Retinal pigment epithelial cell (primary cell): ENCODE measurements around the gene UROC1.

ENCODE experiments used
- DNase-seq: peaks from one replicate; pipeline ENCODE4 v3.0.0-alpha.2; 2010; ENCODE audit warnings: low read depth
- H3K4me3 ChIP-seq: 2 replicates; pipeline ENCODE4 v1.5.1; 2011; ENCODE audit warnings: mild to moderate bottlenecking, low read length, control low read depth, moderate library complexity
- TF ChIP-seq, protein P1 (sequence below): conservative IDR thresholded peaks from 2 replicates; pipeline ENCODE4 v1.5.1; 2011; ENCODE audit warnings: low read depth, low read length, control low read depth, inconsistent platforms

The UROC1 gene

GRCh38 chr3:126436826-126437717, 80.5 kb downstream of the UROC1 start:
- DNase-seq, result no peak
- H3K4me3 ChIP-seq, result no peak overlapping the region
- TF ChIP-seq, protein P1, sequence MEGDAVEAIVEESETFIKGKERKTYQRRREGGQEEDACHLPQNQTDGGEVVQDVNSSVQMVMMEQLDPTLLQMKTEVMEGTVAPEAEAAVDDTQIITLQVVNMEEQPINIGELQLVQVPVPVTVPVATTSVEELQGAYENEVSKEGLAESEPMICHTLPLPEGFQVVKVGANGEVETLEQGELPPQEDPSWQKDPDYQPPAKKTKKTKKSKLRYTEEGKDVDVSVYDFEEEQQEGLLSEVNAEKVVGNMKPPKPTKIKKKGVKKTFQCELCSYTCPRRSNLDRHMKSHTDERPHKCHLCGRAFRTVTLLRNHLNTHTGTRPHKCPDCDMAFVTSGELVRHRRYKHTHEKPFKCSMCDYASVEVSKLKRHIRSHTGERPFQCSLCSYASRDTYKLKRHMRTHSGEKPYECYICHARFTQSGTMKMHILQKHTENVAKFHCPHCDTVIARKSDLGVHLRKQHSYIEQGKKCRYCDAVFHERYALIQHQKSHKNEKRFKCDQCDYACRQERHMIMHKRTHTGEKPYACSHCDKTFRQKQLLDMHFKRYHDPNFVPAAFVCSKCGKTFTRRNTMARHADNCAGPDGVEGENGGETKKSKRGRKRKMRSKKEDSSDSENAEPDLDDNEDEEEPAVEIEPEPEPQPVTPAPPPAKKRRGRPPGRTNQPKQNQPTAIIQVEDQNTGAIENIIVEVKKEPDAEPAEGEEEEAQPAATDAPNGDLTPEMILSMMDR, result no peak

- DNase-seq, result no peak
Measured at GRCh38 chr3:126435456-126436315, 81.9 kb downstream of the UROC1 start.

GRCh38 chr3:126434931-126435411, 82.6 kb downstream of the UROC1 start:
- H3K4me3 ChIP-seq, result no peak overlapping the region
- TF ChIP-seq, protein P1, result no peak
- DNase-seq, result no peak

More at GRCh38 chr3:126435456-126436315, 81.9 kb downstream of the UROC1 start:
- no peak overlapping the region for H3K4me3 ChIP-seq
- TF ChIP-seq, protein P1, result no peak

GRCh38 chr3:126434264-126434590, 83.3 kb downstream of the UROC1 start:
- H3K4me3 ChIP-seq, result no peak overlapping the region
- TF ChIP-seq, protein P1, result no peak
- DNase-seq, result no peak

- H3K4me3 ChIP-seq, result no peak overlapping the region
- TF ChIP-seq, protein P1, result no peak
- DNase-seq, result no peak
Measured at GRCh38 chr3:126433496-126434263, 83.9 kb downstream of the UROC1 start.

- TF ChIP-seq, protein P1, result no peak
- H3K4me3 ChIP-seq, result no peak overlapping the region
Measured at GRCh38 chr3:126433105-126433430, 84.5 kb downstream of the UROC1 start.

More at GRCh38 chr3:126433105-126433430, 84.5 kb downstream of the UROC1 start:
- DNase-seq, result no peak
